Keratinocyte (primary cell): ENCODE data around the gene FAM53B. TPM values are rescaled to one million over a fixed set of nuclear protein-coding genes. Genes with fewer than 3 reads are reported as not detected.

ENCODE experiments used
- DNase-seq: peaks from one replicate; pipeline ENCODE4 v3.0.0-alpha.2; 2011; ENCODE audit warnings: low read depth, missing footprints, low spot score
- FAIRE-seq: peaks from 2 replicates; lab custom pipeline; 2011; peaks lifted over from hg19 to GRCh38; lab: Jason Lieb, UNC
- H2AFZ ChIP-seq: 2 replicates; pipeline ENCODE4 v1.6.0; 2012; ENCODE audit warnings: low read length, control low read depth, inconsistent platforms; ENCODE audit not compliant: control insufficient read depth
- H3K27ac ChIP-seq: 2 replicates; pipeline ENCODE4 v1.5.1; 2011; ENCODE audit warnings: low read length; ENCODE audit not compliant: control insufficient read depth, insufficient read depth
- H3K27me3 ChIP-seq: 3 replicates; pipeline ENCODE4 v1.6.0; 2011; ENCODE audit warnings: low read length; ENCODE audit not compliant: control insufficient read depth, insufficient read depth; ENCODE audit errors: extremely low read depth
- H3K36me3 ChIP-seq, 2 experiments: 2 replicates in 1 of 2; 3 replicates in 1 of 2; pipeline ENCODE4 v1.5.1; 2011; ENCODE audit warnings: low read length in 2 of 2, mild to moderate bottlenecking in 1 of 2; ENCODE audit not compliant: control insufficient read depth in 2 of 2, insufficient read depth in 2 of 2; ENCODE audit errors: extremely low read depth in 1 of 2
- H3K4me1 ChIP-seq: 3 replicates; pipeline ENCODE4 v1.5.1; 2011; ENCODE audit warnings: low read length; ENCODE audit not compliant: control insufficient read depth, insufficient read depth; ENCODE audit errors: extremely low read depth
- H3K4me2 ChIP-seq: 3 replicates; pipeline ENCODE4 v1.6.0; 2011; ENCODE audit warnings: low read depth, low read length; ENCODE audit not compliant: control insufficient read depth, insufficient read depth; ENCODE audit errors: extremely low read depth
- H3K4me3 ChIP-seq, 3 experiments: fragments of 200-600 bp in 1 of 3; sonication (generic) in 1 of 3; 2 replicates in 2 of 3; 3 replicates in 1 of 3; pipeline ENCODE4 v1.5.1; 2011 to 2016; ENCODE audit warnings: low read length in 3 of 3, mild to moderate bottlenecking in 3 of 3, control low read depth in 2 of 3, inconsistent platforms in 1 of 3, low read depth in 1 of 3, mixed read lengths in 1 of 3, mixed run types in 1 of 3, moderate library complexity in 1 of 3; ENCODE audit not compliant: control insufficient read depth in 2 of 3, insufficient read depth in 2 of 3; ENCODE audit errors: extremely low read depth in 1 of 3
- H3K79me2 ChIP-seq: 2 replicates; pipeline ENCODE4 v1.6.0; 2012; ENCODE audit warnings: low read length; ENCODE audit not compliant: control insufficient read depth, insufficient read depth
- H3K9ac ChIP-seq: 3 replicates; pipeline ENCODE4 v1.6.0; 2011; ENCODE audit warnings: low read length; ENCODE audit not compliant: control insufficient read depth, insufficient read depth; ENCODE audit errors: extremely low read depth
- H3K9me1 ChIP-seq: 3 replicates; pipeline ENCODE4 v1.6.0; 2011; ENCODE audit warnings: low read length; ENCODE audit not compliant: control insufficient read depth, insufficient read depth; ENCODE audit errors: extremely low read depth
- H3K9me3 ChIP-seq: 2 replicates; pipeline ENCODE4 v1.5.1; 2012; ENCODE audit warnings: low read depth, low read length; ENCODE audit not compliant: control insufficient read depth
- H4K20me1 ChIP-seq: 3 replicates; pipeline ENCODE4 v1.6.0; 2011; ENCODE audit warnings: low read length; ENCODE audit not compliant: control insufficient read depth, insufficient read depth; ENCODE audit errors: extremely low read depth
- CTCF ChIP-seq, 3 experiments: IDR thresholded peaks in 1 of 3; conservative IDR thresholded peaks in 1 of 3; optimal IDR thresholded peaks in 1 of 3; 2 replicates in 2 of 3; 3 replicates in 1 of 3; pipeline versions ENCODE3 to v1.5.1; 2011; ENCODE audit warnings: low read length in 3 of 3, mild to moderate bottlenecking in 3 of 3, moderate library complexity in 2 of 3, control low read depth in 1 of 3, inconsistent platforms in 1 of 3; ENCODE audit not compliant: insufficient read depth in 2 of 3; ENCODE audit errors: extremely low read depth in 1 of 3
- EZH2 ChIP-seq: IDR thresholded peaks from one replicate; pipeline ENCODE4 v1.6.1; 2012; ENCODE audit warnings: inconsistent platforms, mild to moderate bottlenecking, low read length, moderate library complexity
- dilution Hi-C: fragments of 300-500 bp; cut with MboI; formaldehyde crosslinking; loops from one replicate; pipeline ENCODE4 v1.7.0; 2020; ENCODE audit warnings: low sequenced_read_pairs; ENCODE audit not compliant: extremely low pct_ligation_motif_present
- polyA plus RNA-seq, 5 experiments: library from polyadenylated mRNA; depleted of rRNA in 3 of 5; stranded (reverse) in 3 of 5; stranded (forward) in 1 of 5; unstranded in 1 of 5; fragments of >200 nt; gene quantifications; 1 replicate in 1 of 5; 2 replicates in 3 of 5; 3 replicates in 1 of 5; pipeline versions ENCODE4 v1.2.1 to v1.2.3, GENCODE V29; 2011 to 2012; ENCODE audit warnings: missing spikeins in 2 of 5, low read depth in 1 of 5, low replicate concordance in 1 of 5

The FAM53B gene
- polyA plus RNA-seq, 1 donor (not counting 4 experiments of a cell fraction or from before 2014, with no cell fraction given): 8.6 TPM

DNA sequence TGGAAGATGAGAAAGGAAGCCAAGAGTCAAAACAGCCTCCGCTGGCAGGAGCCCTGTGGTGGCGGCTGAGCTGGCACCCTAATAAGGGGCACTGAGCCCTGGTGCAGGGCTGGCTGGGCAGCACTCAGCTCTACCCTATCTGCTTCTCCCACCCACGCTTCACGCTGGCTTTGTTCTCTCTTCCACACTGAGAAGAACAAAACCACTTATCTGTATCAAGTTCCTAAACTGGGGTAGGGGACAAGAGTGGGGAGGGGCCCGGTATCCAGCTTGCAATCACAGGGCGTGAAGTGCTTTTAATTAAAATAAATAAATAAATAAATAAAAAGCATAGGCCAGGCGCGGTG, 52.1 kb downstream of the FAM53B start:
- Histone ChIP-seq H3K27me3 (no peaks in the 10 kb centered on the region), H3K4me1 (peaks cover 15% of the 10 kb centered on the region), H2AFZ (no peak overlapping the region), H3K4me2 (no peak overlapping the region), H3K9me3 (no peaks in the 10 kb centered on the region), H4K20me1 (peaks cover 6% of the 10 kb centered on the region), H3K9ac (no peak overlapping the region), H3K27ac (no peak overlapping the region), H3K9me1 (peaks cover 9% of the 10 kb centered on the region), H3K4me3 (no peak overlapping the region), H3K79me2 (peaks cover 3% of the 10 kb centered on the region), H3K36me3 (peaks cover 14 to 16% of the 10 kb centered on the region in 2 experiments)
- FAIRE-seq (no peak), DNase-seq (no peak)
- dilution Hi-C loops: no loop called here
- TF ChIP-seq CTCF (optimal IDR thresholded peaks at IDR 0.05 in 1 of 3, IDR thresholded peaks at IDR 0.05 in 1 of 3, conservative IDR thresholded peaks at IDR 0.05 in 1 of 3; ENCODE audit: extremely low read depth in 1 of 3, insufficient read depth in 2 of 3, low read length in 3 of 3) (no peak), EZH2 (no peak)

DNA sequence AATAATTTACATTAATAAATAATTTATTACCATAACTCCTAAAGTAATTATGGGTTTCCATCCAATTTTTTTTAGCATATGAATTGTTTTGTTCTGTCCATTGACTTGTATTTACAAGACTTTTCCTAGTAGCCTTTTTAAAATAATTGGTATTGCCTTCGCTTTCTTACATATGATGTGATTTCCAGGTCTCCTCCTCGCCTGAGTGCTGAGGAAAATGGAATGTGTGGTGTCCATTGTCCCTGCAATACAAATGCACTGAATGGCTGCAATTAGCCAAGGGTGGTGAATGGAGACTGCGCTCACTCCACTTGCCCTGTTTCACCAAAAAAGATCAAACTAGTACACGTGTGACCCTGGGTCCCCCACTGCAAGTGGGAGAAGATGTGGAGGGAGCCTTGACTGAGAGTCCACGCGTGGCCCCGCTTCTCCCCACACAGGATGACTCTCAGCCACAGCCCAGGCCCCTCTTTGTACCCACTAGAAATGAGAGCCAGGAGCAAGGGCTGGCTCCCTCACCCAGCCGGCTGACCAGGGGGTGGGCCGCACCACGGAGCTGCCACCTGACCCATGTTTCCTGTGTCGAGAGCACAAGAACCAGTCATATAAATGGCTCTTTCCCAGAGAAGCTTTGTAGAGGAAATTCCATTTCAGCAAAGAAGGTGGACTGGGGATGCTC, 52.6 kb downstream of the FAM53B start:
- DNase-seq (no peak), FAIRE-seq (no peak)
- Histone ChIP-seq H3K27ac (no peak overlapping the region), H3K79me2 (peaks cover 3% of the 10 kb centered on the region), H3K27me3 (no peaks in the 10 kb centered on the region), H3K4me1 (peaks cover 15% of the 10 kb centered on the region), H3K4me3 (no peak overlapping the region), H3K4me2 (no peak overlapping the region), H2AFZ (no peak overlapping the region), H3K9me3 (no peaks in the 10 kb centered on the region), H3K9ac (no peak overlapping the region), H4K20me1 (peaks cover 6% of the 10 kb centered on the region), H3K36me3 (peaks cover 15 to 16% of the 10 kb centered on the region in 2 experiments), H3K9me1 (peaks cover 9% of the 10 kb centered on the region)
- TF ChIP-seq CTCF (optimal IDR thresholded peaks at IDR 0.05 in 1 of 3, IDR thresholded peaks at IDR 0.05 in 1 of 3, conservative IDR thresholded peaks at IDR 0.05 in 1 of 3; ENCODE audit: extremely low read depth in 1 of 3, insufficient read depth in 2 of 3, low read length in 3 of 3) (no peak), EZH2 (no peak)
- dilution Hi-C loops: no loop called here
